Caki2 (cell line): Measurements from ENCODE around the gene IGFBP5. TPM values are rescaled to one million over a fixed set of nuclear protein-coding genes. Genes with fewer than 3 reads are reported as not detected.
A peak's percentile ranks its signal among the peaks of the same experiment; 100 is the strongest.

Source experiments
- DNase-seq: peaks from one replicate; pipeline ENCODE4 v3.0.0-alpha.2; 2015; ENCODE audit warnings: low read depth
- in situ Hi-C: cut with HindIII; loops from 2 replicates; pipeline ENCODE4 v1.10.0; 2016; ENCODE audit warnings: low sequenced_read_pairs, low pct_unique_long_range_greater_than_20kb, mixed read lengths
- total RNA-seq: library from RNA; depleted of rRNA; stranded (reverse); fragments of >200 nt; shearing (Covaris generic); gene quantifications from 2 replicates; pipeline ENCODE4 v1.2.3, GENCODE V29; 2014; ENCODE audit warnings: low replicate concordance

The IGFBP5 gene
- total RNA-seq, 1 experiment from 2014 or later, result 0.07 TPM

GRCh38 chr2:216717491-216717901 is 22.1 kb upstream of the IGFBP5 start:
- in situ Hi-C loops, result no loop called here
- no peak for DNase-seq

GRCh38 chr2:216716109-216716508 is 20.8 kb upstream of the IGFBP5 start:
- in situ Hi-C loops, result no loop called here
- no peak for DNase-seq

- in situ Hi-C loops, result no loop called here
- DNase-seq, result no peak
These were observed 20.1 kb upstream of the IGFBP5 start for GRCh38 chr2:216715402-216715974.

- no peak for DNase-seq
- in situ Hi-C loops, result no loop called here
These were observed 19.0 kb upstream of the IGFBP5 start for GRCh38 chr2:216714376-216714775.

GRCh38 chr2:216713691-216714336 is 18.5 kb upstream of the IGFBP5 start:
- DNase-seq, result no peak
- in situ Hi-C loops, result no loop called here

GRCh38 chr2:216711348-216711747 is 16.0 kb upstream of the IGFBP5 start:
- in situ Hi-C loops, result no loop called here
- DNase-seq, result no peak

- DNase-seq, result no peak
- in situ Hi-C loops, result no loop called here
These were observed 15.4 kb upstream of the IGFBP5 start for GRCh38 chr2:216710551-216711301.

GRCh38 chr2:216702756-216703155 is 7.4 kb upstream of the IGFBP5 start:
- DNase-seq, result no peak
- in situ Hi-C loops, result no loop called here

GRCh38 chr2:216701544-216701943 is 6.2 kb upstream of the IGFBP5 start:
- no peak for DNase-seq
- in situ Hi-C loops, result no loop called here

- in situ Hi-C loops, result no loop called here
- no peak for DNase-seq
These were observed 5.4 kb upstream of the IGFBP5 start for GRCh38 chr2:216700781-216701180.

GRCh38 chr2:216700088-216700567 is 4.8 kb upstream of the IGFBP5 start:
- in situ Hi-C loops, result no loop called here
- no peak for DNase-seq

- in situ Hi-C loops, result no loop called here
- peak; percentile 51 for DNase-seq
These were observed 3.5 kb upstream of the IGFBP5 start for GRCh38 chr2:216698895-216699294.

GRCh38 chr2:216698293-216698692 is 2.9 kb upstream of the IGFBP5 start:
- in situ Hi-C loops, result no loop called here
- DNase-seq, result no peak

GRCh38 chr2:216696751-216697560 is 1.6 kb upstream of the IGFBP5 start:
- DNase-seq, result peak; percentile 63
- in situ Hi-C loops, result no loop called here

- no peak for DNase-seq
- in situ Hi-C loops, result no loop called here
These were observed 972 bp upstream of the IGFBP5 start for GRCh38 chr2:216696321-216696720.

GRCh38 chr2:216694826-216695217 is 527 bp downstream of the IGFBP5 start:
- in situ Hi-C loops, result no loop called here
- DNase-seq, result no peak

- DNase-seq, result no peak
- in situ Hi-C loops, result no loop called here
These were observed 1.1 kb downstream of the IGFBP5 start for GRCh38 chr2:216694082-216694825.

GRCh38 chr2:216693414-216694080 is 1.8 kb downstream of the IGFBP5 start:
- DNase-seq, result no peak
- in situ Hi-C loops, result no loop called here
